K562 (cell line): ENCODE measurements around the gene WDR62. TPM values are rescaled to one million over a fixed set of nuclear protein-coding genes. Genes with fewer than 3 reads are reported as not detected.

Experiments used
- CC2D1A ChIP-seq: fragments of 450-650 bp; IDR thresholded peaks from 2 replicates; pipeline ENCODE4 v1.6.1; 2017; ENCODE audit warnings: mild to moderate bottlenecking
- ETV1 ChIP-seq: fragments of 450-650 bp; conservative IDR thresholded peaks from 2 replicates; pipeline ENCODE4 v1.6.1; 2016; ENCODE audit warnings: missing genetic modification characterization, control low read depth, low read depth, missing compliant biosample characterization
- GTF2A2 ChIP-seq: IDR thresholded peaks from 2 replicates; pipeline ENCODE4 v1.6.1; 2016; ENCODE audit warnings: mild to moderate bottlenecking, missing genetic modification characterization, missing compliant biosample characterization
- JUNB ChIP-seq: fragments of 450-650 bp; formaldehyde crosslinking; conservative IDR thresholded peaks from 2 replicates; pipeline ENCODE4 v1.4.0; 2020; ENCODE audit warnings: mild to moderate bottlenecking
- PCBP1 ChIP-seq: fragments of 200-400 bp; formaldehyde crosslinking; IDR thresholded peaks from 2 replicates; pipeline ENCODE4 v1.6.1; 2018; ENCODE audit warnings: mild to moderate bottlenecking, low read depth, low read length; ENCODE audit not compliant: poor library complexity, severe bottlenecking
- RFX1 ChIP-seq: fragments of 450-650 bp; IDR thresholded peaks from 2 replicates; pipeline ENCODE4 v1.6.1; 2016; ENCODE audit warnings: mild to moderate bottlenecking, moderate library complexity
- SETDB1 ChIP-seq: IDR thresholded peaks from one replicate; pipeline ENCODE4 v1.6.1; 2012; ENCODE audit warnings: low read length, control low read depth, inconsistent platforms
- SIN3A ChIP-seq, 2 experiments: fragments of 150-350 bp in 1 of 2; IDR thresholded peaks; 2 replicates each; pipeline ENCODE4 v1.6.1; 2011 to 2016; ENCODE audit warnings: borderline replicate concordance in 2 of 2, low read depth in 2 of 2, low read length in 2 of 2, mild to moderate bottlenecking in 2 of 2, moderate library complexity in 2 of 2; ENCODE audit not compliant: control insufficient read depth in 1 of 2
- SMC3 ChIP-seq: conservative IDR thresholded peaks from 2 replicates; pipeline ENCODE4 v1.6.1; 2011; ENCODE audit warnings: low read depth, low read length, improper control_type of control experiment; ENCODE audit not compliant: insufficient read depth
- STAG1 ChIP-seq: sonication (generic); formaldehyde crosslinking; IDR thresholded peaks from 2 replicates; pipeline ENCODE4 v1.5.0; 2020; ENCODE audit warnings: missing genetic modification reagents, borderline replicate concordance
- YBX1 ChIP-seq: fragments of 450-650 bp; IDR thresholded peaks from 2 replicates; pipeline ENCODE4 v1.7.1; 2016; ENCODE audit warnings: mild to moderate bottlenecking
- ZC3H8 ChIP-seq: fragments of 450-650 bp; IDR thresholded peaks from 2 replicates; pipeline ENCODE4 v1.6.1; 2017
- ZNF3 ChIP-seq: fragments of 250-450 bp; sonication (Bioruptor Pico); IDR thresholded peaks from 2 replicates; pipeline ENCODE4 v1.5.0; 2021; ENCODE audit warnings: mild to moderate bottlenecking, moderate library complexity
- ZNF696 ChIP-seq: fragments of 250-450 bp; sonication (Bioruptor Pico); conservative IDR thresholded peaks from 2 replicates; pipeline ENCODE4 v1.4.0; 2020; ENCODE audit warnings: mild to moderate bottlenecking, moderate library complexity
- polyA plus RNA-seq, 8 experiments: library from polyadenylated mRNA; depleted of rRNA in 4 of 8; stranded (reverse) in 5 of 8; unstranded in 3 of 8; fragments of >200 nt; fragmentation: Nextera tagmentation in 2 of 8; fragmentation: Illumina TruSeq in 1 of 8; extraction: Ambion mirVana in 2 of 8; extraction: Trizol in 1 of 8; gene quantifications; 2 replicates each; pipeline versions ENCODE4 v1.2.1 to v1.2.3, GENCODE V29; 2011 to 2014; ENCODE audit warnings: inconsistent platforms in 1 of 8, missing spikeins in 1 of 8
- total RNA-seq, 7 experiments: library from RNA; depleted of rRNA in 6 of 7; stranded (reverse); fragments of >200 nt in 6 of 7; fragmentation: Illumina TruSeq in 2 of 7; extraction: Trizol in 2 of 7; gene quantifications; 2 replicates each; pipeline versions ENCODE4 v1.2.1 to v1.2.3, GENCODE V29; 2011 to 2021; ENCODE audit warnings: low replicate concordance in 1 of 7
- TF ChIP-seq, protein P1 (sequence below): sonication (generic); formaldehyde crosslinking; IDR thresholded peaks from 2 replicates; pipeline ENCODE4 v1.9.0; 2022; ENCODE audit warnings: mild to moderate bottlenecking, missing genetic modification reagents
- TF ChIP-seq, protein P2 (sequence below): sonication (generic); formaldehyde crosslinking; IDR thresholded peaks from 2 replicates; pipeline ENCODE4 v1.5.0; 2020; ENCODE audit warnings: missing genetic modification reagents
- TF ChIP-seq, protein P3 (sequence below): fragments of 250-450 bp; sonication (Bioruptor Pico); IDR thresholded peaks from 2 replicates; pipeline ENCODE4 v1.8.0; 2022; ENCODE audit warnings: inconsistent platforms
- TF ChIP-seq, protein P4 (sequence below), 3 experiments: fragments of 200-800 bp in 1 of 3; sonication (Bioruptor generic) in 1 of 3; sonication (generic) in 1 of 3; formaldehyde crosslinking in 1 of 3; IDR thresholded peaks; 2 replicates each; pipeline versions ENCODE4 v1.6.1 to v1.8.0; 2016 to 2022; ENCODE audit warnings: mild to moderate bottlenecking in 2 of 3, missing compliant biosample characterization in 2 of 3, missing genetic modification characterization in 2 of 3, missing genetic modification reagents in 1 of 3
- TF ChIP-seq, protein P5 (sequence below): fragments of 450-650 bp; IDR thresholded peaks from 2 replicates; pipeline ENCODE4 v1.6.1; 2018; ENCODE audit warnings: mild to moderate bottlenecking, low read depth; ENCODE audit not compliant: partially characterized antibody
- TF ChIP-seq, protein P6 (sequence below): fragments of 450-650 bp; formaldehyde crosslinking; IDR thresholded peaks from 2 replicates; pipeline ENCODE4 v1.4.0; 2020; ENCODE audit warnings: mild to moderate bottlenecking, mixed read lengths

WDR62 gene
- total and polyA plus RNA-seq, 9 of the 15 experiments (the other 6 are each of a cell fraction or from before 2014, with no cell fraction given), result 0.35 to 32.8 (median 14.4) TPM

DNA sequence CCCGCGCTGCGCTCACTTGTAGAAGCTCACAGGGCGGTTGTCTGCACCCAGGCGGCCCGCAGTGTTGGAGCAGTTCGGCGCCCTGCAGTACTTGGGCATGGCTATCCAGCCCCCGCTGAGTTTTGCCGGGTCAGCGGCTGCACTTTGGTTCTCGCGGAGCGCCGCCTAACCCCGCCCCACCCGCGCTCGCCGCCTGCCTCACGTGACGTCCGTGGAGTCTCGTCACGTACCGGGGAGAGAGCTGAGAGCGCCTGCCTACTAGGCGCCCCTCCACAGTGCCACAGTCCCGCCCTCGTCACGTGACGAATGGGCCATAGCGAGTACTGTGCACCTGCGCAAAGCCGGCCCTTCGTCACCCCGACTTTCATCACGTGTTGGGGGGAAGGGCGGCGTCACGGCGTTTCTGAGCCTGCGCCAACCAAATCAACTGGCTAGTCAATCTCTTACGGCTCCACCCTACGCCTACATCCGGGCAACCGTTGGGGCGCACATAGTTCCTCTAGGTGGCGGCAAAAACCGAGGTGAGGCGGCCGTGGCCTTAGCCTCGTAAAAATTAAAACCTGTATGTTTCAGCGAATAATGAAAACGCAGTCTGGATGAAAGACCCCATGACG is 471 bp upstream of the WDR62 start, which contains the start of gene THAP8 (continued):
- TF ChIP-seq JUNB (CRISPR knock-in tag), result no peak
- TF ChIP-seq PCBP1, result no peak
- TF ChIP-seq CC2D1A, result no peak
- TF ChIP-seq, protein P1, sequence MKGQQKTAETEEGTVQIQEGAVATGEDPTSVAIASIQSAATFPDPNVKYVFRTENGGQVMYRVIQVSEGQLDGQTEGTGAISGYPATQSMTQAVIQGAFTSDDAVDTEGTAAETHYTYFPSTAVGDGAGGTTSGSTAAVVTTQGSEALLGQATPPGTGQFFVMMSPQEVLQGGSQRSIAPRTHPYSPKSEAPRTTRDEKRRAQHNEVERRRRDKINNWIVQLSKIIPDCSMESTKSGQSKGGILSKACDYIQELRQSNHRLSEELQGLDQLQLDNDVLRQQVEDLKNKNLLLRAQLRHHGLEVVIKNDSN, result peak; percentile 100
- TF ChIP-seq, protein P2, sequence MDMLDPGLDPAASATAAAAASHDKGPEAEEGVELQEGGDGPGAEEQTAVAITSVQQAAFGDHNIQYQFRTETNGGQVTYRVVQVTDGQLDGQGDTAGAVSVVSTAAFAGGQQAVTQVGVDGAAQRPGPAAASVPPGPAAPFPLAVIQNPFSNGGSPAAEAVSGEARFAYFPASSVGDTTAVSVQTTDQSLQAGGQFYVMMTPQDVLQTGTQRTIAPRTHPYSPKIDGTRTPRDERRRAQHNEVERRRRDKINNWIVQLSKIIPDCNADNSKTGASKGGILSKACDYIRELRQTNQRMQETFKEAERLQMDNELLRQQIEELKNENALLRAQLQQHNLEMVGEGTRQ (CRISPR knock-in tag), result peak; percentile 99
- no peak for TF ChIP-seq GTF2A2 (tag)
- no peak for TF ChIP-seq SMC3
- no peak for TF ChIP-seq STAG1 (CRISPR knock-in tag)
- no peak for TF ChIP-seq YBX1
- TF ChIP-seq, protein P3, sequence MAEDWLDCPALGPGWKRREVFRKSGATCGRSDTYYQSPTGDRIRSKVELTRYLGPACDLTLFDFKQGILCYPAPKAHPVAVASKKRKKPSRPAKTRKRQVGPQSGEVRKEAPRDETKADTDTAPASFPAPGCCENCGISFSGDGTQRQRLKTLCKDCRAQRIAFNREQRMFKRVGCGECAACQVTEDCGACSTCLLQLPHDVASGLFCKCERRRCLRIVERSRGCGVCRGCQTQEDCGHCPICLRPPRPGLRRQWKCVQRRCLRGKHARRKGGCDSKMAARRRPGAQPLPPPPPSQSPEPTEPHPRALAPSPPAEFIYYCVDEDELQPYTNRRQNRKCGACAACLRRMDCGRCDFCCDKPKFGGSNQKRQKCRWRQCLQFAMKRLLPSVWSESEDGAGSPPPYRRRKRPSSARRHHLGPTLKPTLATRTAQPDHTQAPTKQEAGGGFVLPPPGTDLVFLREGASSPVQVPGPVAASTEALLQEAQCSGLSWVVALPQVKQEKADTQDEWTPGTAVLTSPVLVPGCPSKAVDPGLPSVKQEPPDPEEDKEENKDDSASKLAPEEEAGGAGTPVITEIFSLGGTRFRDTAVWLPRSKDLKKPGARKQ (CRISPR knock-in tag), result no peak
- TF ChIP-seq, protein P4, sequence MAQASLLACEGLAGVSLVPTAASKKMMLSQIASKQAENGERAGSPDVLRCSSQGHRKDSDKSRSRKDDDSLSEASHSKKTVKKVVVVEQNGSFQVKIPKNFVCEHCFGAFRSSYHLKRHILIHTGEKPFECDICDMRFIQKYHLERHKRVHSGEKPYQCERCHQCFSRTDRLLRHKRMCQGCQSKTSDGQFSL (CRISPR knock-in tag; IDR thresholded peaks at IDR 0.05), result peak; percentile 93
- TF ChIP-seq, protein P4 (tag; IDR thresholded peaks at IDR 0.05), result peak in 1 of 2 experiments; percentile 75; a peak in 1 of 4 replicates
- peak; percentile 50; the same call in 1 of the 2 replicates for TF ChIP-seq ETV1 (tag)
- TF ChIP-seq, protein P5, sequence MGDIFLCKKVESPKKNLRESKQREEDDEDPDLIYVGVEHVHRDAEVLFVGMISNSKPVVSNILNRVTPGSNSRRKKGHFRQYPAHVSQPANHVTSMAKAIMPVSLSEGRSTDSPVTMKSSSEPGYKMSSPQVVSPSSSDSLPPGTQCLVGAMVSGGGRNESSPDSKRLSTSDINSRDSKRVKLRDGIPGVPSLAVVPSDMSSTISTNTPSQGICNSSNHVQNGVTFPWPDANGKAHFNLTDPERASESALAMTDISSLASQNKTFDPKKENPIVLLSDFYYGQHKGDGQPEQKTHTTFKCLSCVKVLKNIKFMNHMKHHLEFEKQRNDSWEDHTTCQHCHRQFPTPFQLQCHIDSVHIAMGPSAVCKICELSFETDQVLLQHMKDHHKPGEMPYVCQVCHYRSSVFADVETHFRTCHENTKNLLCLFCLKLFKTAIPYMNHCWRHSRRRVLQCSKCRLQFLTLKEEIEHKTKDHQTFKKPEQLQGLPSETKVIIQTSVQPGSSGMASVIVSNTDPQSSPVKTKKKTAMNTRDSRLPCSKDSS, result no peak
- TF ChIP-seq, protein P6, sequence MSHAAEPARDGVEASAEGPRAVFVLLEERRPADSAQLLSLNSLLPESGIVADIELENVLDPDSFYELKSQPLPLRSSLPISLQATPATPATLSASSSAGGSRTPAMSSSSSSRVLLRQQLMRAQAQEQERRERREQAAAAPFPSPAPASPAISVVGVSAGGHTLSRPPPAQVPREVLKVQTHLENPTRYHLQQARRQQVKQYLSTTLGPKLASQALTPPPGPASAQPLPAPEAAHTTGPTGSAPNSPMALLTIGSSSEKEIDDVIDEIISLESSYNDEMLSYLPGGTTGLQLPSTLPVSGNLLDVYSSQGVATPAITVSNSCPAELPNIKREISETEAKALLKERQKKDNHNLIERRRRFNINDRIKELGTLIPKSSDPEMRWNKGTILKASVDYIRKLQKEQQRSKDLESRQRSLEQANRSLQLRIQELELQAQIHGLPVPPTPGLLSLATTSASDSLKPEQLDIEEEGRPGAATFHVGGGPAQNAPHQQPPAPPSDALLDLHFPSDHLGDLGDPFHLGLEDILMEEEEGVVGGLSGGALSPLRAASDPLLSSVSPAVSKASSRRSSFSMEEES (CRISPR knock-in tag), result peak; percentile 100
- no peak for TF ChIP-seq RFX1
- TF ChIP-seq SETDB1, result no peak
- TF ChIP-seq SIN3A (IDR thresholded peaks at IDR 0.05; ENCODE audit: borderline replicate concordance in 2 of 2, control insufficient read depth in 1 of 2, low read depth in 2 of 2, low read length in 2 of 2), result peak; percentile 10 to 53; a peak in 1 of 4 replicates
- TF ChIP-seq ZNF3 (CRISPR knock-in tag), result no peak
- no peak for TF ChIP-seq ZNF696 (CRISPR knock-in tag)
- TF ChIP-seq ZC3H8, result no peak
